Heart left ventricle (tissue), 13 donors: Measurements from ENCODE around the gene ADAM8.

Source experiments
- POLR2A ChIP-seq, 2 donors: fragments of 450-650 bp; IDR thresholded peaks; one replicate each; pipeline ENCODE4 v1.6.1; 2017; ENCODE audit warnings: antibody characterized with exemption in 2 of 2, mild to moderate bottlenecking in 2 of 2, moderate library complexity in 2 of 2
- TF ChIP-seq, protein P1 (sequence below), 12 donors: fragments of 200-600 bp; sonication (generic) in 4 of 12; IDR thresholded peaks; one replicate each; pipeline versions ENCODE4 v1.5.0 to v1.8.0; 2018 to 2022; ENCODE audit warnings: antibody characterized with exemption in 12 of 12, mild to moderate bottlenecking in 5 of 12
- donor health status: ischemic (EF 13 %, LVEDD 7.1; RV severe dilation, severe dysfunction).
- donor health status: DM: no; HTN: yes; CAD: no.
- donor health status: DM: no; HTN: no; CAD: no.
- donor health status: ischemic (EF 25% LVEDD 6.9; RV normal size, moderate dysfunction).
- donor health status: ischemic (EF 25% LVEDD 5.7; RV mildly dilated, moderate dysfunction).
- donor health status: ischemic (EF 35%, LVEDD 5.7; RV mildly dilated, moderate dysfunction).
- donor health status: nonischemic (EF 11% LVEDD 7.7; RV severe dilation, severe dysfunction).
- donor health status: DM: yes; HTN: yes; CAD: no.
- donor health status: PGD.
- donor health status: ischemic (EF 29% LVEDD 5.4; RV normal size, mild dysfunction).
- donor health status: nonischemic (EF 23%, LVEDD 6.1; RV moderate dilation, normal function).

DNA sequence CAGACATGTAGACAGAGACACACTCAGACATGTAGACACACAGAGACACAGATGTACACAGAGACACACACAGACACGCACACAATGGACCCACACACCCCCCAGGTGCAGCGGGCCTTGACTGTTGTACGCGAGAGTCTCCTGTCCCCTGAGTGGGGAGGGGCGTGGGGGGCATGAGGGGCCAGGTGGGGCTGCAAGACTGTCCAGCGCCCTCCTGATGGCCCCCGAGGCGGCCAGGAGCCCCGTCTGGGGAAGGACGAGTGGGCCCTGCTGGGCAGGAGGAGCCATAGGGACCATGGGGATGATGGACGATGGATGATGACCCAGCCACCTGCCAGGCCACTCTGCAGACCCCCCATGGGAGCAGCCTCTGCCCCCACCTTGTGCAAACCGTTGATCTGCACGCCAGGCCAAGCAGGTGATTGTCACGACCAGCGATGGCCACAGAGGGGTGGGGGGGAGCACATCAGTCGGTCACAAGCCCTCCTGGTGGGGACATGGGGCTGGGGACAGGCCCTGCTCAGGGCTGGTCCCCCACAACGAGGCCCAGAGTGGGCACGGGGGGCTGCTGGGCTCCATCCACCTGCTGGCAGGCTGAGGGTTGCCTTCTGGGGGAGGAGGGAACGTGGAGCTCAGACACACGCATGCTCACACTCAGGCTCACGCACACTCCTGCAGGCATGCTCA is 27.4 kb downstream of the ADAM8 start:
- TF ChIP-seq, protein P1, sequence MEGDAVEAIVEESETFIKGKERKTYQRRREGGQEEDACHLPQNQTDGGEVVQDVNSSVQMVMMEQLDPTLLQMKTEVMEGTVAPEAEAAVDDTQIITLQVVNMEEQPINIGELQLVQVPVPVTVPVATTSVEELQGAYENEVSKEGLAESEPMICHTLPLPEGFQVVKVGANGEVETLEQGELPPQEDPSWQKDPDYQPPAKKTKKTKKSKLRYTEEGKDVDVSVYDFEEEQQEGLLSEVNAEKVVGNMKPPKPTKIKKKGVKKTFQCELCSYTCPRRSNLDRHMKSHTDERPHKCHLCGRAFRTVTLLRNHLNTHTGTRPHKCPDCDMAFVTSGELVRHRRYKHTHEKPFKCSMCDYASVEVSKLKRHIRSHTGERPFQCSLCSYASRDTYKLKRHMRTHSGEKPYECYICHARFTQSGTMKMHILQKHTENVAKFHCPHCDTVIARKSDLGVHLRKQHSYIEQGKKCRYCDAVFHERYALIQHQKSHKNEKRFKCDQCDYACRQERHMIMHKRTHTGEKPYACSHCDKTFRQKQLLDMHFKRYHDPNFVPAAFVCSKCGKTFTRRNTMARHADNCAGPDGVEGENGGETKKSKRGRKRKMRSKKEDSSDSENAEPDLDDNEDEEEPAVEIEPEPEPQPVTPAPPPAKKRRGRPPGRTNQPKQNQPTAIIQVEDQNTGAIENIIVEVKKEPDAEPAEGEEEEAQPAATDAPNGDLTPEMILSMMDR (IDR thresholded peaks at IDR 0.05): no peak
- no peak for TF ChIP-seq POLR2A (IDR thresholded peaks at IDR 0.05)
